HG03045 (cell line): ENCODE data around the gene SSH3.
A peak's percentile ranks its signal among the peaks of the same experiment; 100 is the strongest.
"Not testable (repeated sequence)": the region's sequence is repeated elsewhere in the genome, so short reads cannot be mapped to it uniquely, and the experiment has no call there.

ENCODE experiments used
- ATAC-seq: cut with Tn5 transposase; IDR thresholded peaks from one replicate; pipeline ENCODE4 v1.9.1; 2021; ENCODE audit warnings: mild to moderate bottlenecking, moderate library complexity; ENCODE audit not compliant: unreplicated experiment

Gene SSH3

GRCh38 chr11:67303132-67303834 is at the start of gene SSH3:
SSH3 (plus strand) TSS chr11:67303530; CDS start chr11:67303626, 96 bp downstream.
- no peak for ATAC-seq

- no peak for ATAC-seq
These were observed 49.3 kb upstream of the SSH3 start for GRCh38 chr11:67253872-67254624.

GRCh38 chr11:67254798-67255197 is 48.5 kb upstream of the SSH3 start:
- ATAC-seq: no peak

GRCh38 chr11:67255353-67255752 is 48.0 kb upstream of the SSH3 start:
- ATAC-seq: no peak

GRCh38 chr11:67255864-67256263 is 47.5 kb upstream of the SSH3 start:
- no peak for ATAC-seq

- ATAC-seq: no peak
These were observed 46.7 kb upstream of the SSH3 start for GRCh38 chr11:67256477-67257135.

- no peak for ATAC-seq
These were observed 42.9 kb upstream of the SSH3 start for GRCh38 chr11:67260406-67260805.

GRCh38 chr11:67260885-67261639 is 42.3 kb upstream of the SSH3 start:
- not testable (repeated sequence) for ATAC-seq

- no peak for ATAC-seq
These were observed 41.7 kb upstream of the SSH3 start for GRCh38 chr11:67261640-67261945.

GRCh38 chr11:67261946-67262681 is 41.2 kb upstream of the SSH3 start:
- ATAC-seq: no peak

GRCh38 chr11:67262731-67263675 is 40.3 kb upstream of the SSH3 start:
- no peak for ATAC-seq

- no peak for ATAC-seq
These were observed 39.1 kb upstream of the SSH3 start for GRCh38 chr11:67264260-67264659.

- ATAC-seq: no peak
These were observed 38.3 kb upstream of the SSH3 start for GRCh38 chr11:67264877-67265632.

- ATAC-seq: peak; percentile 47
These were observed 37.5 kb upstream of the SSH3 start for GRCh38 chr11:67265633-67266448.

- ATAC-seq: no peak
These were observed 36.7 kb upstream of the SSH3 start, which contains the start of gene GRK2 for GRCh38 chr11:67266449-67267187. GRK2 (plus strand) TSS chr11:67266473; CDS start chr11:67266700, 227 bp downstream.

- ATAC-seq: no peak
These were observed 35.9 kb upstream of the SSH3 start for GRCh38 chr11:67267188-67268080.
